ENCODE measurements around the gene E2F1. TPM values are rescaled to one million over a fixed set of nuclear protein-coding genes. Genes with fewer than 3 reads are reported as not detected.
"Not testable (repeated sequence)": the region's sequence is repeated elsewhere in the genome, so short reads cannot be mapped to it uniquely, and the experiment has no call there.

The E2F1 gene
- total and polyA plus RNA-seq, 2 of the 4 experiments (the other 2 are of a cell fraction): 10.9 to 14.0 TPM

DNA sequence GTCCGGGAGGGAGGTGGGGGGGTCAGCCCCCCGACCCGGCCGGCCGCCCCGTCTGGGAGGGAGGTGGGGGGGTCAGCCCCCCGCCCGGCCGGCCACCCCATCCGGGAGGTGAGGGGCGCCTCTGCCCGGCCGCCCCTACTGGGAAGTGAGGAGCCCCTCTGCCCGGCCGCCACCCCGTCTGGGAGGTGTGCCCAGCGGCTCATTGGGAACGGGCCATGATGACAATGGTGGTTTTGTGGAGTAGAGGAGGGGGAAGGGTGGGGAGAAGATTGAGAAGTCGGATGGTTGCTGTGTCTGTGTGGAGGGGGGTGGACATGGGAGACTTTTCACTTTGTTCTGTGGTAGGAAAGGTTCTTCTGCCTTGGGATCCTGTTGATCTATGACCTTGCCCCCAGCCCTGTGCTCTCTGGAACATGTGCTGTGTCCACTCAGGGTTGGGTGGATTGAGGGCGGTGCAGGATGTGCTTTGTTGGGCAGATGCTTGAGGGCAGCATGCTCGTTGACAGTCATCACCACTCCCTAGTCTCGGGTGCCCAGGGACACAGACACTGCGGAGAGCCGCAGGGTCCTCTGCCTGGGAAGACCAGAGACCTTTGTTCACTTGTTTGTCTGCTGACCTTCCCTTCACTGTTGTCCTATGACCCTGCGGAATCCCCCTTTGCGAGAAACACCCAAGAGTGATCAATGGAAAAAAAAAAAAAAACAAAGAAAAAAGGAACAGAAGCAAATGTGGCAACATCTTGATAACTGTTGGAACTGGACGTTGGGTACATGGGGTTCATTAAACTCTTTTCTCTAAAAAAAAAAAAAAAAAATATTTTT, 15.7 kb upstream of the E2F1 start:
- no peak for DNase-seq
- no peak overlapping the region for H2BK20ac ChIP-seq (ENCODE audit: low read depth, low read length)
- dilution Hi-C loops (cut with HindIII; ENCODE audit: low sequenced_read_pairs, unreplicated experiment): no loop called here
- no peak overlapping the region for H3K56ac ChIP-seq (ENCODE audit: extremely low read depth, insufficient read depth, low read length)
- BruUV-seq (replicated peaks): no TSS peak
- WGBS, 2 experiments (ENCODE audit: extremely low coverage in 2 of 2, insufficient read length in 1 of 2): 94% methylated on average over 6 of the region's 27 CpGs; no CpG with 5 or more reads in 1 of the 2 experiments
- no peak overlapping the region for H3K14ac ChIP-seq (replicated peaks; ENCODE audit: low read depth, low read length)
- no peak overlapping the region for H3K27ac ChIP-seq (ENCODE audit: insufficient read depth, low read length)
- no peak overlapping the region for H2BK5ac ChIP-seq (ENCODE audit: low read depth, low read length, poor library complexity, severe bottlenecking)
- H3K4me2 ChIP-seq (ENCODE audit: low read depth, low read length): no peak overlapping the region
- no peak overlapping the region for H2BK15ac ChIP-seq (ENCODE audit: low read depth, low read length)
- no peak for TF ChIP-seq MAFK (IDR thresholded peaks at IDR 0.05; ENCODE audit: low read depth, low read length)
- TF ChIP-seq CHD1 (IDR thresholded peaks at IDR 0.05; ENCODE audit: low read depth, low read length): no peak
- H3K79me1 ChIP-seq (ENCODE audit: low read depth in 1 of 2, low read length in 2 of 2): no peaks in the 10 kb centered on the region
- no peak overlapping the region for H2AK5ac ChIP-seq (ENCODE audit: low read depth, low read length)
- no peak overlapping the region for H2AK9ac ChIP-seq (replicated peaks; ENCODE audit: low read depth, low read length, poor library complexity)
- no peak overlapping the region for H4K5ac ChIP-seq (ENCODE audit: low read depth, low read length)
- H2BK120ac ChIP-seq (ENCODE audit: low read depth, low read length): no peak overlapping the region
- H3K23ac ChIP-seq (ENCODE audit: low read depth, low read length): no peak overlapping the region
- H4K91ac ChIP-seq (ENCODE audit: insufficient read depth, low read depth, low read length): no peak overlapping the region
- in situ Hi-C loops (cut with MboI; ENCODE audit: low sequenced_read_pairs): no loop called here
- H3K4me3 ChIP-seq (ENCODE audit: insufficient read depth, low read depth, low read length): no peak overlapping the region
- no peaks in the 10 kb centered on the region for H3K27me3 ChIP-seq (ENCODE audit: control insufficient read depth, insufficient read depth, low read length)
- H4K8ac ChIP-seq (ENCODE audit: low read depth in 2 of 2, low read length in 2 of 2): no peak overlapping the region
- H4K20me1 ChIP-seq (ENCODE audit: insufficient read depth, low read length): no peaks in the 10 kb centered on the region; the same call in 1 of the 2 replicates
- no peak overlapping the region for H3K9ac ChIP-seq (ENCODE audit: low read depth, low read length)
- H3K18ac ChIP-seq (ENCODE audit: low read depth, low read length): no peak overlapping the region
- H3K36me3 ChIP-seq (ENCODE audit: control insufficient read depth, insufficient read depth, low read length): no peaks in the 10 kb centered on the region
- intact Hi-C loops (cut with micrococcal nuclease): no loop called here
- H3K9me1 ChIP-seq (ENCODE audit: insufficient read depth, low read length): no peaks in the 10 kb centered on the region
- ChIA-PET CTCF (interaction anchor here (0.6 to 0.7 kb wide), 2 partner anchors 23 to 1102 kb away, joined by 3 to 4 read pairs; no protein-coding TSS in a partner anchor), POLR2A (ENCODE audit: unreplicated experiment) (no interaction called here)
- no peak overlapping the region for H3K4ac ChIP-seq (ENCODE audit: low read depth, low read length)
- ATAC-seq (ENCODE audit: low read depth): no peak
- H3K9me3 ChIP-seq (ENCODE audit: control insufficient read depth, insufficient read depth, low read length): no peaks in the 10 kb centered on the region
- no peak overlapping the region for H2AFZ ChIP-seq (replicated peaks; ENCODE audit: low read length, poor library complexity)
- no peaks in the 10 kb centered on the region for H3K4me1 ChIP-seq (ENCODE audit: control insufficient read depth, insufficient read depth, low read length)

DNA sequence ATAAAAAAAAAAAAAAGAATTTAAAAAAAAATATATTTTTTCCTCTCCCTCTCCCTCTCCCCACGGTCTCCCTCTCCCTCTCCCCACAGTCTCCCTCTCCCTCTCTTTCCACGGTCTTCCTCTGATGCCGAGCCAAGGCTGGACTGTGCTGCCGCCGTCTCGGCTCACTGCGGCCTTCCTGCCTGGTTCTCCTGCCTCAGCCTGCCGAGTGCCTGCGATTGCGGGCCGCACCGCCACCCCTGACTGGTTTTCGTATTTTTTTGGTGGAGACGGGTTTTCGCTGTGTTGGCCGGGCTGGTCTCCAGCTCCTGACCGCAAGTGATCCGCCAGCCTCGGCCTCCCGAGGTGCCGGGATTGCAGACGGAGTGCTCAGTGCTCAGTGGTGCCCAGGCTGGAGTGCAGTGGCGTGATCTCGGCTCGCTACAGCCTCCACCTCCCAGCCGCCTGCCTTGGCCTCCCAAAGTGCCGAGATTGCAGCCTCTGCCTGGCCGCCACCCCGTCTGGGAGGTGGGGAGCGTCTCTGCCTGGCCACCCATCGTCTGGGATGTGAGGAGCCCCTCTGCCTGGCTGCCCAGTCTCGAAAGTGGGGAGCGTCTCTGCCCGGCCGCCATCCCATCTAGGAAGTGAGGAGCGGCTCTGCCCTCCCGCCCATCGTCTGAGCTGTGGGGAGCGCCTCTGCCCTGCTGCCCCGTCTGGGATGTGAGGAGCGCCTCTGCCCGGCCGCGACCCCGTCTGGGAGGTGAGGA, 14.7 kb upstream of the E2F1 start:
- H3K4me1 ChIP-seq (ENCODE audit: control insufficient read depth, insufficient read depth, low read length); intact Hi-C loops (cut with micrococcal nuclease); dilution Hi-C loops (cut with HindIII; ENCODE audit: low sequenced_read_pairs, unreplicated experiment); H3K14ac ChIP-seq (replicated peaks; ENCODE audit: low read depth, low read length); H4K8ac ChIP-seq (ENCODE audit: low read depth in 2 of 2, low read length in 2 of 2); H4K91ac ChIP-seq (ENCODE audit: insufficient read depth, low read depth, low read length); in situ Hi-C loops (cut with MboI; ENCODE audit: low sequenced_read_pairs); H3K9ac ChIP-seq (ENCODE audit: low read depth, low read length); H4K5ac ChIP-seq (ENCODE audit: low read depth, low read length); CTCF ChIA-PET; H3K36me3 ChIP-seq (ENCODE audit: control insufficient read depth, insufficient read depth, low read length); H2AK9ac ChIP-seq (replicated peaks; ENCODE audit: low read depth, low read length, poor library complexity); H3K4me3 ChIP-seq (ENCODE audit: insufficient read depth, low read depth, low read length); H4K20me1 ChIP-seq (ENCODE audit: insufficient read depth, low read length); H2AK5ac ChIP-seq (ENCODE audit: low read depth, low read length); H3K79me1 ChIP-seq (ENCODE audit: low read depth in 1 of 2, low read length in 2 of 2); H3K27ac ChIP-seq (ENCODE audit: insufficient read depth, low read length); H2BK15ac ChIP-seq (ENCODE audit: low read depth, low read length); H2BK5ac ChIP-seq (ENCODE audit: low read depth, low read length, poor library complexity, severe bottlenecking); H2BK20ac ChIP-seq (ENCODE audit: low read depth, low read length); H3K27me3 ChIP-seq (ENCODE audit: control insufficient read depth, insufficient read depth, low read length); H2AFZ ChIP-seq (replicated peaks; ENCODE audit: low read length, poor library complexity); H3K18ac ChIP-seq (ENCODE audit: low read depth, low read length); H3K4ac ChIP-seq (ENCODE audit: low read depth, low read length); POLR2A ChIA-PET (ENCODE audit: unreplicated experiment); H3K23ac ChIP-seq (ENCODE audit: low read depth, low read length); H3K9me3 ChIP-seq (ENCODE audit: control insufficient read depth, insufficient read depth, low read length); ATAC-seq (ENCODE audit: low read depth); BruUV-seq (replicated peaks); H3K56ac ChIP-seq (ENCODE audit: extremely low read depth, insufficient read depth, low read length); H3K9me1 ChIP-seq (ENCODE audit: insufficient read depth, low read length); H2BK120ac ChIP-seq (ENCODE audit: low read depth, low read length); H3K4me2 ChIP-seq (ENCODE audit: low read depth, low read length); DNase-seq: not testable (repeated sequence)
- WGBS, 2 experiments (ENCODE audit: extremely low coverage in 2 of 2, insufficient read length in 1 of 2): 96% methylated on average over 18 of the region's 45 CpGs; no CpG with 5 or more reads in 1 of the 2 experiments
